DMS153 treated with DMSO at 0.1 percent for 48 hours (cell line): ENCODE data around the gene CCT5.
"Not testable (repeated sequence)": the region's sequence is repeated elsewhere in the genome, so short reads cannot be mapped to it uniquely, and the experiment has no call there.

Source experiments
- DNase-seq: peaks from one replicate; lab custom pipeline; 2025; ENCODE audit not compliant: unreplicated experiment; lab: John Stamatoyannopoulos, UW

The CCT5 gene

DNA sequence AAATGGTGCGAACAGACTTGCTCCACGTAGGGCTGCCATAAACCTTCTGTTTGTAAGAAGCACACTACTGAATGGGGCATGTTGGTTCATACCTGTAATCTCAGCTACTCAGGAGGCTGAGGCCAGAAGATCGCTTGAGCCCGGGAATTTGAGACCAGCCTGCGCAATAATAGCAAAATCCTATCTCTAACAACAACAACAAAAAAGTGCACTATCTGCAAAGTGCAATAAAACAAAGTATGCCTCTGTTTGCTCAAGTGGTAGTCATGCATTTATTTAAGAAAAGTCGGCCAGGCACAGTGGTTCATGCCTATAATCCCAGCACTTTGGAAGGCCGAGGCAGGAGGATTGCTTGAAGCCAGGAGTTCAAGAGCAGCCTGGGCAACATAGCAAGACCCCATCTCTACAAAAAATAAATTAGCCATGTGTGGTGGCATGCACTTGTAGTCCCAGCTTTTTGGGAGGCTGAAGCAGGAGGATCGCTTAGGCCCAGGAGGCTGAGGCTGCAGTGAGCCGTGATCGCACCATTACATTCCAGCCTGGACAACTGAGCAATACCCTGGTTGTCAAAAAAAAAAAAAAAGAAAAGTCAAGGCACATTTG is 5.6 kb upstream of the CCT5 start:
- no peak for DNase-seq

GRCh38 chr5:10246761-10247160 is 3.3 kb upstream of the CCT5 start:
- no peak for DNase-seq

GRCh38 chr5:10247217-10247616 is 2.9 kb upstream of the CCT5 start:
- DNase-seq, result not testable (repeated sequence)

- DNase-seq, result no peak
Measured at GRCh38 chr5:10248378-10249260, 1.5 kb upstream of the CCT5 start.

DNA sequence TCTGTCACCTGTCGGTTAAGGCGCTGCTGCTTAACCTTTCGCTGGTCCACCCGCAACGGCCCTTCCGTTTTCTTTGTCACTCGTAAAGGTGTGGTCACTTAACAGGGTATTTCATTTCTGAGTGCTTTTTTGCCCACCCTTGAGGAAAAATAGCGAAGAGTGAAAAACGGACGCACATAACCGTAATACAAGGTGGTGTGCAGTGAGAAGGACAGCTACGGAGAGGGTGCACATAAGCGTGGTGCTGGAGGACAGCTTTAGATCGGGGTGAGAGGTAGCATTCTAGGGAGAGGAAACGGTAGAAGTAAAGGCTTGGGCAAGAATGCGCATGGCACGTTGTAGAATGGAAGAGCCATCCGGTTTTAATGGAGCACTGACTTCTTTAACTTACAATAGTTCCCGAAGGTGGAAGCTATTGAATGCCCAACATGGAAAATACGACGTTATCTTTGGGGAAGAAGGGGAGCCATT is 761 bp downstream of the CCT5 start:
- DNase-seq, result no peak

GRCh38 chr5:10251405-10251804 is 1.3 kb downstream of the CCT5 start:
- DNase-seq, result no peak

- no peak for DNase-seq
Measured at GRCh38 chr5:10253390-10253789, 3.3 kb downstream of the CCT5 start.

DNA sequence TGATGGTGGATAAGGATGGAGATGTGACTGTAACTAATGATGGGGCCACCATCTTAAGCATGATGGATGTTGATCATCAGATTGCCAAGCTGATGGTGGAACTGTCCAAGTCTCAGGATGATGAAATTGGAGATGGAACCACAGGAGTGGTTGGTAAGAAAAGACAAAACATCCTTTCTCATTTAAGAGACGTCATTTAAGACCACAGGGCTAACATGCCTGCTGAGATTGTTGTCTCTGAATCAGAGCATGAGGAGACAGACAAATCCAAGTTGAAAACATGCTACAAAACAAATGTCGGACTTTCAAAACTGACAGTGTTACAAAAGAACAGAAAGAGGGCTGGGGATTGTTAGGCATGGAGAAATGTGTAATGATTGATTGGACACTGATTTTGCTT is 4.6 kb downstream of the CCT5 start:
- DNase-seq, result no peak

GRCh38 chr5:10257870-10258269 is 7.8 kb downstream of the CCT5 start:
- no peak for DNase-seq

DNA sequence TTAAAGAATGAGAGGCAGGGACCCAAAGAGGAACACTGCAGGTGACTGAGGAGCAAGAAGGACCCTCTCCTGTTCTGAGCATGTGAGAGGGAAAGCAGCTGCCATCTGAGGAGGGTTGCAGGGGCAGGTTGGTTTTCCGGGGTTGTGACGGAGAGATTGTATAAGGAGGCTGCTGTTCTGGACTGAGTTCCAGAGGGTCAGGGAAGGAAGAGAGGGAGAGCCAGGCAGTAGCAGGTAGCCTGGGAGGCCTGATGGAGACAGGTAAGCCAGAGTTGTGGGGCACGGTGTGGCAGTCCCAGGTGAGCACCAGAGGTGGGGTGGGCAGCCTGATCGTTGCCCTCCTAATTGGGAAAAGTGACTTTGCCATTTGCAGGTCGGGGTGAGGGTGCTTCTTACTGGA is 9.8 kb downstream of the CCT5 start:
- no peak for DNase-seq

DNA sequence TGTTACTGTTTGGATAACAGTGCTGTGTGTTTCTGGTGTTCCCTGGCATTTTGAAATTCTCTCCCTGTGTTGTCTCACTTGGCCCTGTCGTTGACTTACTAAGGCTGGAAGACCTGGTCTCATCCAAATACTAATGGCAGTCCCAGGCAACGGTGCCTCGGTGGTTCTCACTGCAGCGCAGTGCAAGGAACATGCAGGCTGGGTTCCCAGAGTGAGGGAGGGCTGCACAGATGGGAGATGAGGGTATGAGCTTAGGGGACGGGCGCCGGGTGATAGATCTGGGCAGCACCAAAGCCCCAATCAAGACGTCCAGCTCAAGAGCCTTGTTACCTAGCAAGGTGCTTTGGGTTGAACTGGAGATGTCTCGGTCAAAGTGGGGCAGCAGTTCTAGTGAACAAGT is 11.0 kb downstream of the CCT5 start:
- no peak for DNase-seq

GRCh38 chr5:10262121-10262774 is 12.2 kb downstream of the CCT5 start:
- DNase-seq, result no peak

- DNase-seq, result no peak
Measured at GRCh38 chr5:10262995-10263394, 12.9 kb downstream of the CCT5 start.

- no peak for DNase-seq
Measured at GRCh38 chr5:10264604-10265003, 14.5 kb downstream of the CCT5 start.

- DNase-seq, result no peak
Measured at GRCh38 chr5:10265245-10266109, 15.4 kb downstream of the CCT5 start.

DNA sequence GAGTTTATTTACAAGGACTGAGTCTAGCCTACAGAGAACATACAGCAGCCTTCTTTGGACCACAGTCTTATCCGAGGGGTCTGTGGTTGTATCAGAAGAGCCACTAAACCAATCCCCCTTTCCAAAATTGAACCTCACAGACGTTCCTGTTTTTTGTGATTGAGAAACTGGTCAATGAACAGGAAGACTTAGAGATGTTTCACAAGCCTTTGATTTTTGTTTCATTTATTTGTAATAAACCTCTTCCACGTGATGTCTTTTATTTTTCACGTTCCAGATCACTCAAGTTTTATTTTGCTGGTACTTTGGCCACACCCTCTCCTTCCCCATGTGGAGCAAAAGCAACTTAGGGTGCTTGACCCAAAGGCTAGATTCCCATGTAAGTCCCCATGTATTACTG is 16.1 kb downstream of the CCT5 start:
- DNase-seq, result no peak

GRCh38 chr5:10266839-10267238 is 16.8 kb downstream of the CCT5 start:
- DNase-seq, result no peak

GRCh38 chr5:10268100-10268499 is 18.0 kb downstream of the CCT5 start:
- DNase-seq, result no peak

DNA sequence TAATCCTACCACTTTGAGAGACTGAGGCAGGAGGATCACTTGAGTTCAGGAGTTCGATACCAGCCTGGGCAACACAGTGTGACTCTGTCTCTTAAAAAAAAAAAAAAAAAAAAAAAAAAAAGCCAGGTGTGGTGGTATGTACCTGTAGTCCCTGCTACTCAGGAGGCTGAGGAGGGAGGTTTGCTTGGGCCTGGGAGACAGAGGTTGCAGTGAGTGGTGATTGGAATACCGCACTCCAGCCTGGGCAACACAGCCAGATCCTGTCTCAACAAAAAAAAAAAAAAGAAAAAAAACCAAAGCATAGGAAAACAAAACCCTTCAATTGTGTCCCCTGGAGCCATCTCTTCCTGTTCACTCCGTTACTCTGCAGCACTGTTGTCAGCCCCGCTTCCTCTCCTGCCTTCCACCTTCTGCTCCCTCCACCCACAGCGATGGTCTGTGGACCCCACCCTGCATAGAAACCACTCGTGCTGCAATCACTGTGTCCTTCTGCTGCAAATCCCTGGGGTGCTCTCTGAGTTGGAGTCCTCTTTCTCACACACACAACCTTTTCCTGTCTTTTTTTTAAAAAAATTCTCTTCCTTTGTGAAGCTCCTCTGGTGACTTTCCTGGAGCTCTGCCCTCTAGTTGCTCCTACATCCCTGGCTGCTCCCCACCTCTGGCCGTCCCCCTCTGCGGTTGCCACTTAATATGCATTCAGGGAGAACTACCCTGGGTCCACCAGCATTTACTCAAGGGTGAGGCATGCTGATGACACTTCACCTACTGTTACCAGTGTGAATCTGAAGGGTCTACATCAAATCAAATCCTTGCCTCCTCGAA is 22.2 kb downstream of the CCT5 start:
- no peak for DNase-seq

DNA sequence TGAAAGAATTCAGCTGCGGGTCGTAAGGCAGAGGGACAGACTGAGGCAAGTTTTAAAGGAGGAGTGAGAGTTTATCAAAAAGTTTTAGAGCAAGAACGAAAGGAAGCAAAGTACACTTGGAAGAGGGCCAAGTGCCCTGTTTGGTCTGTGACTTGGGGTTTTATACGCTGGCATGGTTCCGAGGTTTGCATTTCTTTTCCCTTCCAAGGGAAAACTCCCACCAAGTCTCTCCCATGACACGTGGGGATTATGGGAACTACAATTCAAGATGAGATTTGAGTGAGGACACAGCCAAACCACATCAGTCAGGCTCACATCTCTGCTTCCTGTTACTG is 22.8 kb downstream of the CCT5 start:
- DNase-seq, result not testable (repeated sequence)
